Stomach smooth muscle (tissue), 2 donors: ENCODE results near the gene LTBP1.

ENCODE experiments used
- H3K27ac ChIP-seq: one replicate; pipeline ENCODE4 v1.7.0; 2013; ENCODE audit warnings: mild to moderate bottlenecking, low read length, inconsistent platforms
- H3K27me3 ChIP-seq, 2 donors: one replicate each; pipeline ENCODE4 v1.7.0; 2013; ENCODE audit warnings: low read length in 2 of 2; ENCODE audit not compliant: insufficient read depth in 2 of 2, control insufficient read depth in 1 of 2
- H3K36me3 ChIP-seq, 2 donors: one replicate each; pipeline ENCODE4 v1.7.0; 2013; ENCODE audit warnings: low read length in 2 of 2; ENCODE audit not compliant: control insufficient read depth in 2 of 2, insufficient read depth in 2 of 2
- H3K4me1 ChIP-seq: one replicate; pipeline ENCODE4 v1.7.0; 2013; ENCODE audit warnings: low read length; ENCODE audit not compliant: control insufficient read depth, insufficient read depth
- H3K4me3 ChIP-seq, 2 donors: one replicate each; pipeline ENCODE4 v1.7.0; 2013; ENCODE audit warnings: low read length in 2 of 2
- H3K9ac ChIP-seq, 2 donors: one replicate each; pipeline ENCODE4 v1.7.0; 2013; ENCODE audit warnings: low read length in 2 of 2, mild to moderate bottlenecking in 1 of 2
- H3K9me3 ChIP-seq, 2 donors: one replicate each; pipeline ENCODE4 v1.7.0; 2013; ENCODE audit warnings: low read length in 2 of 2; ENCODE audit not compliant: control insufficient read depth in 2 of 2
- donor health status: healthy.
- donor health status: Pancreatic carcinoma.

Gene LTBP1

GRCh38 chr2:33212151-33212550, 265.4 kb downstream of the LTBP1 start:
- no peak overlapping the region for H3K4me3 ChIP-seq
- peak overlapping the region; percentile 11 for H3K27ac ChIP-seq
- no peaks in the 10 kb centered on the region for H3K9me3 ChIP-seq
- H3K27me3 ChIP-seq, result no peaks in the 10 kb centered on the region
- H3K36me3 ChIP-seq, result peaks cover 0 to 2% of the 10 kb centered on the region in 2 donors
- H3K4me1 ChIP-seq, result peaks cover 44% of the 10 kb centered on the region
- no peak overlapping the region for H3K9ac ChIP-seq

DNA sequence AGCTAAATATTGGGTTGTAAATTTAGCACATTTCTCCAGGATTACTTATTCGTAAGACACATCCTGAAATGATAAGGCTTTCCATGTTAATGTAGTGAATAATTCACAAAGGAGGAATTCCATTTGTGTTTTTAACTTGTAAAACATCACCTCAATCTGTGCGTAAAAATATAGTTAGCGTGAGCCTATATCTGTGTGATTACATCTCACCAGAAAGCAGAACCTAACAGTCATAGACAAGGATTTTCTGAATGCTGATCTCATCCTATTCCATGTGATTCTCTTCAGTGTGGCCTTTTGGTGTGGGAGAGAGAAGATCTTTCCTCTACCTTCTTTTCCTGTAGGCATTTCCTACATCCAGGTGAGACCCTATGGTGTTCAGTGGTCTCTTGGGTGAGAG, 266.5 kb downstream of the LTBP1 start:
- Histone ChIP-seq H3K4me1 (peaks cover 43% of the 10 kb centered on the region), H3K4me3 (no peak overlapping the region), H3K27ac (peak overlapping the region; percentile 55)

GRCh38 chr2:33213648-33214047, 266.9 kb downstream of the LTBP1 start:
- Histone ChIP-seq H3K36me3 (peaks cover 0 to 2% of the 10 kb centered on the region in 2 donors), H3K9me3 (no peaks in the 10 kb centered on the region), H3K27ac (peak overlapping the region; percentile 55), H3K4me1 (peaks cover 43% of the 10 kb centered on the region), H3K9ac (no peak overlapping the region), H3K4me3 (no peak overlapping the region), H3K27me3 (no peaks in the 10 kb centered on the region)

More for the DNA sequence above, 266.5 kb downstream of the LTBP1 start:
- Histone ChIP-seq H3K9me3 (no peaks in the 10 kb centered on the region), H3K9ac (no peak overlapping the region), H3K27me3 (no peaks in the 10 kb centered on the region), H3K36me3 (peaks cover 0 to 2% of the 10 kb centered on the region in 2 donors)

DNA sequence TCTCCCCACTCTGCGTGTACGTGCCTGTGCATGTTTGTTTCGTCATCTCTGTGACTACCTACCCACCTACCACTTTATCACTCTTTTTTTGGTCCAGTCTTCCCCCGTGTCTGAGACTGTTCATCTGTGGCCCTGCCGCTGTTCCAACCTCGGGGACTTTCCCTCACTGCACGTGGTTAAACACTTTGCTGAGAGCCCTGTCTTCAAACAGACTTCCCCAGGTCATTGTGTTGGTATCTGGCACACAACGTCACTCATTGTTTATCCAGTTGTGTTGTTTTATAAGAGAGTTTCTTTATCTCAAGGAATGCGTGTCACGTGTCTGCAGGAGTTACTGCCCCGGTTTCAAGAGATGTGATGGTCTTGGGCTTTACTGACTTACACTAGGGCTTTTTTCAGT, 267.7 kb downstream of the LTBP1 start:
- Histone ChIP-seq H3K4me1 (peaks cover 43% of the 10 kb centered on the region), H3K4me3 (no peak overlapping the region), H3K27ac (peak overlapping the region; percentile 55)

DNA sequence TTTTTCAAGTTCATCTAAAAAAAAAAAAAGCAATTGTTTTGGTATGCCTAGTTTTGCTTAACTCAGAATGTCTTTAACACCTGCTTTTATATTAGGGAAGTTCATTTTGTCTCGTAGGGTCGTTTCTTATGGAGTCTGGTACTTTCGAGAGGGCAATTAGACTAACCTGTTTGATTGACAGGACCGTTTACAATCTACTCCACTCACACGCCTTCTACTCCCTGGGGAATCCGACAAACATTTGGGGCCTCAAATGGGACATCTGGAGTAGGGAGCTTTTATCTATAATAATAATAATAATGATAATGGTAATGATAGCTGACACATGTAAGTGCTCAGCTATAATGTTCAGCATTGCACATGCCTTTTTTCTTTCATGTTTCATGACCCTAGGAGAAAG, 268.1 kb downstream of the LTBP1 start:
- peaks cover 43% of the 10 kb centered on the region for H3K4me1 ChIP-seq

More for the DNA sequence above, 267.7 kb downstream of the LTBP1 start:
- Histone ChIP-seq H3K36me3 (peaks cover 0 to 2% of the 10 kb centered on the region in 2 donors), H3K9me3 (no peaks in the 10 kb centered on the region), H3K27me3 (no peaks in the 10 kb centered on the region), H3K9ac (no peak overlapping the region)

GRCh38 chr2:33215299-33215698, 268.5 kb downstream of the LTBP1 start:
- no peak overlapping the region for H3K4me3 ChIP-seq
- no peak overlapping the region for H3K9ac ChIP-seq
- no peaks in the 10 kb centered on the region for H3K27me3 ChIP-seq
- peaks cover 0 to 2% of the 10 kb centered on the region in 2 donors for H3K36me3 ChIP-seq
- H3K9me3 ChIP-seq, result no peaks in the 10 kb centered on the region
- no peak overlapping the region for H3K27ac ChIP-seq
- H3K4me1 ChIP-seq, result peaks cover 43% of the 10 kb centered on the region

More for the DNA sequence above, 268.1 kb downstream of the LTBP1 start:
- Histone ChIP-seq H3K36me3 (peaks cover 0 to 2% of the 10 kb centered on the region in 2 donors), H3K27ac (peak overlapping the region; percentile 55), H3K9me3 (no peaks in the 10 kb centered on the region), H3K9ac (no peak overlapping the region), H3K4me3 (no peak overlapping the region), H3K27me3 (no peaks in the 10 kb centered on the region)

- no peak overlapping the region for H3K9ac ChIP-seq
- H3K4me3 ChIP-seq, result no peak overlapping the region
- no peaks in the 10 kb centered on the region for H3K27me3 ChIP-seq
- H3K36me3 ChIP-seq, result peaks cover 0 to 2% of the 10 kb centered on the region in 2 donors
- H3K27ac ChIP-seq, result peak overlapping the region; percentile 64
- H3K9me3 ChIP-seq, result no peaks in the 10 kb centered on the region
- H3K4me1 ChIP-seq, result peaks cover 38% of the 10 kb centered on the region
Observed at GRCh38 chr2:33215983-33216382, 269.2 kb downstream of the LTBP1 start.

DNA sequence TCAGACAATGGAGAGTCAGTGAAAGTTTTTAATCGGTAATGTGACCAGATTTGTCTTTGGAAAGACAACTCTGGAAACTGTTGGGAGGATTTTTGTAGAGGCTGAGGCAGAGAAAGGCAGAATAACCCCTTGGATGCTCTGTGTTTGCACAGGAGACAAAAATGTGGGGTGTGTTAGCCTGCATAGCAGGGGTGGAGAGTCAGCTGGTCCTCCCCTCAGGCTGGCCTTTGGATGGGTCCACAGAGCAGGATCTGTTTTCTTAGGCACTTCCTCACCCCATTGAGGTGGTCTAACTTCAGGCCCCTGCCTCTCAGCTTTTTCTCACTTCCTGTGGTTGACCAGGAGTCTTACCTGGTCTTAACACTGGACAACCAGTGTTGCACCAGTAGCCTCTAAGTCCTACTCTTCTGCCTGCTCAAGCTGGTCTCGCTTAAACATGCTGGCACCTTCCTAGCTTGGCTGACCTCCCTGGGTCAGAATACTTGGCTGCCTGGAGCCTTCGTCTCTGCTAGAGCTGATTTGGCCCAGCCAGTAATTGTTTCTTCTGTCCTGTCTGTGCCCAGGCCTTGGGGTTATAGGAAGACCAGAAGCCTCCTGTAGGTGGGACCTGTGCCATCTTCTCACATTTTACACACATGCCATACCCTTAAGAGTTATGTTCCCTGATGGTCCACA, 269.9 kb downstream of the LTBP1 start:
- Histone ChIP-seq H3K9ac (no peak overlapping the region), H3K27ac (peak overlapping the region; percentile 64), H3K9me3 (no peaks in the 10 kb centered on the region), H3K36me3 (peaks cover 0 to 2% of the 10 kb centered on the region in 2 donors), H3K27me3 (no peaks in the 10 kb centered on the region), H3K4me3 (peak overlapping the region in 1 of 2 donors; percentile 3), H3K4me1 (peaks cover 36% of the 10 kb centered on the region)

DNA sequence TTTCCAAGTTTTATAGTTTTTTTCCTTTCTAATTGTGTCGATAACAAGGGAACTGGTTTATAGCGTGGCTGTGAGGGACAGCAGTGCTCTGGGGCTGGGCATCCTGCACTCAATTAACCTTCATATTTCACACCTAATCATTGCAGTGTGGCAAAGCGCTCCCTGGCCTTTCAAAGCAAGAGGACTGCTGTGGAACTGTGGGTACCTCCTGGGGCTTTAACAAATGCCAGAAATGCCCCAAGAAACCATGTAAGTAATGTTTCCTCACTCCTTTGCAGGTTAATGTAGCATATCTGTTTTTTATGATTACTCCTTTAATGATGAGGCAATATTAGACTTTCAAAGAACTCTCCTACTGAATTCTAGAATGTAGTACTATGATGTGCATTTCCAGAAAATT, 270.7 kb downstream of the LTBP1 start:
- peaks cover 3 to 4% of the 10 kb centered on the region in 2 donors for H3K36me3 ChIP-seq

DNA sequence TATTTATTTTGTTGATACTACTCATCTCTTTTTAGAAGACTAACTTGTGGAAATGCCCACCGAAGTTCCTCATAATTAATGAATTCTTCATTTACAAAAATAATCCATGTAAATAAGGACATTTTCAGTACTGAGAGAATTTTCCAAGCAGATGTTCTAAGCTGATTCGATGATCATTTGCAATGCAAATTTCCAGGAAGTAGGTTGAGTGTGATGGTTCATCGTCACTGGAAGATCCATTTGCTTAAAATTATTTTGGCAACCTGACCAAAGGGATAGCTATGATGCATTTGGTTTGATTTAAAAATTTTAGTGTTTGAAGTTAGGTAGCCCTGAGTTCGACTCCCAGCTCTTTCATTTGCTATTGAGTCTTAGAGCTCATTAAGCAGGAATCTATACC, 272.4 kb downstream of the LTBP1 start:
- no peak overlapping the region for H3K9ac ChIP-seq
- no peaks in the 10 kb centered on the region for H3K27me3 ChIP-seq
- H3K4me3 ChIP-seq, result no peak overlapping the region
- peaks cover 18% of the 10 kb centered on the region for H3K4me1 ChIP-seq
- no peaks in the 10 kb centered on the region for H3K9me3 ChIP-seq
- peaks cover 3 to 13% of the 10 kb centered on the region in 2 donors for H3K36me3 ChIP-seq
- H3K27ac ChIP-seq, result no peak overlapping the region

More for the DNA sequence above, 270.7 kb downstream of the LTBP1 start:
- Histone ChIP-seq H3K27ac (peak overlapping the region; percentile 64), H3K4me1 (peaks cover 31% of the 10 kb centered on the region), H3K4me3 (no peak overlapping the region), H3K9ac (no peak overlapping the region), H3K27me3 (no peaks in the 10 kb centered on the region), H3K9me3 (no peaks in the 10 kb centered on the region)

DNA sequence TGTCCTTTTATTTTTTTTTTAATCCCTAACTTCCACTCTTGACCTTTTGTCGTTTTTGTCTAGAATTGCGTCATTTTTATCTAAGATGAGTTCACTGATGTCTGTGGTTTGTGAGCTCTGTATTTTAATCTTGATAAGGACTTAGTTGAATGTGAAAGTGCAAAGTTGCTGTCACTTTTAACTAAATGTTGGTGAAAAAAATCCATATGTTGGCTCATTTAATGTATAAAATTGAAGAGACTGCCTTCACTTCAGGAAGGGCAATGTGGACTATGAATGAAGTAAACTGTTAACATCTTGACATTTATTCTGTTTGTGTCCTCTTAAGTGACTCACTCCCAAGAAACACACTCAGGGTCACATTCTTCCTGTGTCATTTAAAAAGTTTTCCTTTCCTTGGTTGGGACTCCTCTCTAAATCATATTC, 273.1 kb downstream of the LTBP1 start:
- H3K27me3 ChIP-seq, result no peaks in the 10 kb centered on the region
- no peak overlapping the region for H3K9ac ChIP-seq
- no peak overlapping the region for H3K27ac ChIP-seq
- no peaks in the 10 kb centered on the region for H3K9me3 ChIP-seq
- H3K4me3 ChIP-seq, result no peak overlapping the region
- peaks cover 11% of the 10 kb centered on the region for H3K4me1 ChIP-seq
- peaks cover 3 to 13% of the 10 kb centered on the region in 2 donors for H3K36me3 ChIP-seq
